ENCODE measurements around the gene DBR1.
"Not testable (repeated sequence)": the region's sequence is repeated elsewhere in the genome, so short reads cannot be mapped to it uniquely, and the experiment has no call there.

Gene DBR1

DNA sequence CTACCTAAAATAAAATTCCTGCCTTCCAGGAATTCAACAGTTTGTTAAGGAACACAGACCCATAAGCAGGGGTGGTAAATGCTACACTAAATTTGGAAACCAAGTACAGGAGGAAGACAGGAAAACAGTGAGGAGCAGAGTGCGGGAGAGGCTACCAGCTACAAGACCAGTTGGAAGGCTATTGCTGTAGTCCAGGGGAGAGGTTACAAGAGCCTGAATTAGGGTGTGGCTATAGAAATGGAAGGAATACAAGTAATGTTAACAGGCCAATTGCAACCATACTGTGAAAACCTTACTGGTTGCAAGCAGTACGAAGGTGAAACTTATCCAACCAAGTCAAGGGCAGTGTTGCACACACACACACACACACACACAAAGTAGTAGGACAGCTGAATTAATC is 11.5 kb upstream of the DBR1 start:
- FAIRE-seq: no peak

GRCh38 chr3:138184994-138185393 is 10.3 kb upstream of the DBR1 start:
- no peak for FAIRE-seq

- peak; percentile 81 for FAIRE-seq
Observed at GRCh38 chr3:138180375-138181029, 5.8 kb upstream of the DBR1 start.

- no peak for FAIRE-seq
Observed at GRCh38 chr3:138173769-138174420, 826 bp downstream of the DBR1 start.

GRCh38 chr3:138172625-138173024 is 2.1 kb downstream of the DBR1 start:
- FAIRE-seq: no peak

- FAIRE-seq: no peak
Observed at GRCh38 chr3:138165061-138165460, 9.7 kb downstream of the DBR1 start.

DNA sequence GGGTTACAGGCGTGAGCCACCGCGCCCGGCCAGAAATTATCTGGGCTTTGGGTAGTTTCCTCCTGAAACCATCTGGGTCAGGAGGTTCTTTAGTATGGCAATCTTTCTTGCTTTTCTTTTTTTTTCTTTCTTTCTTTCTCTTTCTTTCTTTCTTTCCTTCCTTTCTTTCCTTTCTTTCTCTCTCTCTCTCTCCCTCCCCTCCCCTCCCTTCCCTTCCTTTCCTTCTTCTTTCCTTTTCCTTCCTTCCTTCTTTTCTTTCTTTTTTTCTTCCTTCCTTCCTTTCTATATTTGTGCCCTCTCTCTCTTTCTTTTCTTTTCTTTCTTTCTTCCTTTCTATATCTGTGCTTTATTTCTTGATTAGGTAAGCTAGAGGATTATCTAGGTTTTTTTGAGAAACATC is 17.0 kb downstream of the DBR1 start:
- no peak for FAIRE-seq

DNA sequence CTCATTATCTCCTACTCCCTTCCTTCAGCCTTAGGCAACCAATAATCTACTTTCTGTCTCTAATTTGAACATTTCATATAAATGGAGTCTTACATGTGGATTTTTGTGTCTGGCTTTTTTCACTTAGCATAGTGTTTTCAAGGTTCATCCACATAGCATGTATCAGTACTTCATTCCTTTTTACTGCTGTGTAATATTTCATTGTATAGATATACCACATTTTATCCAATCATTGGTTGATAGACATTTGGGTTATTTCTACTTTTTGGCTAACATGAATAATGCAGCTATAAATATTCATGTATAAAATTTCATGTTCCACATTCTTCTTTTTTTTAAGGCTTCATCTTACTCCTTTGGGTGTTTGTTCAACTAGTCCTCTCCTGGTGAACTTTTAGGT is 20.2 kb downstream of the DBR1 start:
- no peak for FAIRE-seq

- no peak for FAIRE-seq
Observed at GRCh38 chr3:138148503-138148902, 26.2 kb downstream of the DBR1 start.

DNA sequence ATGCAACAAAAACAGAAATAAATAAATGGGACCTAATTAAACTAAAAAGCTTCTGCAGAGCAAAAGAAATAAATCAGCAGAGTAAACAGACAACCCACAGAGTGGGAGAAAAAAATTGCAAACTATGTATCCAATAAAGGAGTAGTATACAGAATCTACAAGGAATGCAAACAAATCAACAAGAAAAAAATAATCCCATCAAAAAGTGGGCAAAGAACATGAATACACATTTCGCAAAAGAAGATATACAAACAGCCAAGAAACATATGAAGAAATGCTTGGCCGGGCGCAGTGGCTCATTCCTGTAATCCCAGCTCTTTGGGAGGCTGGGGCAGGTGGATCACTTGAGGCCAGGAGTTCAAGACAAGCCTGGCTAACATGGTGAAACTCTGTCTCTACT is 32.5 kb downstream of the DBR1 start:
- FAIRE-seq: not testable (repeated sequence)

- no peak for FAIRE-seq
Observed at GRCh38 chr3:138140940-138141339, 33.8 kb downstream of the DBR1 start.

DNA sequence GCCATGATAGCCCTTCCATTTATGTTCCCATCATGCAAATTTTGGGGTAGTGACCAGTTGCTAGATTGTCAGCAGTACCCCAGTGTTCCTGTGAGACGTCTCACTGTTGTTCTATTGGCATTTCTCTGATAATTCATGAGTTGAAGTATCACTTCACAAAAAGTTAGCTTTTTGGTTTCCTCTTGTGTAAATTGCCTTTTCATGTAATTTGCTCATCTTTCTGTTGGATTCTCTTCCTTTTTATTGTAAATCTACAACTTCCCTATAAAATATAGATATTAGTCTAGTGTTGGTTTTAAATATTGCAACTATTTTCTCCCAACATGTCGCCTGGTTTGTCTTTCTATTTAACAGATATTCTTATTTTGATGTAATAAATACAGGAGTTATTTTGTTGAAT is 35.0 kb downstream of the DBR1 start:
- no peak for FAIRE-seq

- FAIRE-seq: no peak
Observed at GRCh38 chr3:138137861-138138260, 36.9 kb downstream of the DBR1 start.

- FAIRE-seq: no peak
Observed at GRCh38 chr3:138136201-138136600, 38.5 kb downstream of the DBR1 start.

GRCh38 chr3:138135833-138136194 is 38.9 kb downstream of the DBR1 start:
- FAIRE-seq: no peak

- no peak for FAIRE-seq
Observed at GRCh38 chr3:138135146-138135832, 39.4 kb downstream of the DBR1 start.

GRCh38 chr3:138132239-138132638 is 42.5 kb downstream of the DBR1 start, which contains the start of gene A4GNT:
A4GNT (minus strand) TSS chr3:138132390; CDS start chr3:138131256, 1,134 bp downstream.
- no peak for FAIRE-seq

GRCh38 chr3:138127636-138128365 is 46.9 kb downstream of the DBR1 start:
- no peak for FAIRE-seq

GRCh38 chr3:138125548-138126221 is 49.0 kb downstream of the DBR1 start:
- FAIRE-seq: no peak

DNA sequence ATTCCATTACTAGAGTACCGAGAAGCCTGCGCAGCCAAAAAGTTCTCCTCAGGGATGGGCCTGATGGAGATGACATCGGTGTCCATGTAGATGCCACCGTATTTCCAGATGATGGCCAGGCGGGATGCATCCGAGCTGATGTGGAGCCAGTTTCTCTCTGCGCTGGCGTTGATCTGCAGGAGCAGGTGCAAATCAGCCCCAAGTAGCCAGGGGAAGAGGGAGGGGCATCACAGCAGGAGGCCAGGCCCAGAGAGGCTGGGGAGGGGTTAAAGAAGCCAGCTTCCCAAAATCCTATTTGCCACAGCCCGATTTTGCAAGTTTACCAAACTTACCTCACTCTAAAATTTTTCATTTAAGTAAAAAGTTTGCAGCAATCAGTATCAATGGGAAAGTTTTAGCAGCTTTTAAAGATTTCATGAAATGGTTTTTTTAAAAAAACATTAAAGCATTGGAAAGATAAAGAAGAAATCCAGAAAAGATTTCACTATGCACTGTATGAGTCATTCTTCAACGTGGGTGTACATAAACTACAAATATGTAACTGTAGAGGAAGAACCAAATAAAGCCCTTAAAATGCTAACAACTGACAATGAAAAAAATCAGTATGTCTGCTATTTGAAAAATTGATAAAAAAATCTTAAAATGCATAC is 49.9 kb downstream of the DBR1 start:
- FAIRE-seq: no peak

DNA sequence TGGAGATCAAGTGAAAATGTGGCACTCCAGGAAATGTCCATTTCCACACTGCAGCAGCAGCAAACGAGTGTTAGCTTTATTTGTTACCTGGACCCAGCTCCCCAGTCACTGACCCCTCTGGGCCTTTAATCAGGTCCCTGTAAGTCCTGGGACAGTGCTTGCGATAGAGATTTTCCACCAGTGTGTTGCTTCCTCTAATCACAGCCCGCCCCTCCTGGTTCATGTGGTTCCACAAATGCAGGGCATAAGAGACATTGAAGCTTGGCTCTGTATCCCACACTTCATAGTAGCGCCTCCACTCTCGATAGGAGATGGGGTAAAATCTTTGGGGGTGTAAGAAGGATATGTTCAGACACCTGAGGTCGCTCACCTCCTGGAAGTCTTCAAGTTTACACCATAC is 50.5 kb downstream of the DBR1 start:
- FAIRE-seq: no peak

DNA sequence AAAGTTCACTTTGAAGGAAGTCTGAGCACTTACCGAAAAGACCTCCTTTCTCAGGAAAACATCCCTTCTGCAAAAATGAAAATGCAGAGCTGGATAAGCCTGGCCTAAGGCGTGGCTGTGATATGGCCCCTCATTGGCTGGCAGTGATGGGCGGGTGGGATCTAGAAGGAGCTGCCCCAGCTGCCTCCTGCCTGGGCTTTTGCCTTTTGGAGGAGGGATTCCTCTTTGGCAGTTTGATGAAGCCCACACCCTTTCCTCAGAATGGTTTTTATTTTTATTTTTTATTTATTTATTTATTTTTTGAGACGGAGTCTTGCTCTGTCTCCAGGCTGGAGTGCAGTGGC is 55.3 kb downstream of the DBR1 start:
- no peak for FAIRE-seq

Data from G401.6 (cell line).